DMS 273 treated with DMSO at 0.1 percent for 48 hours (cell line): Measurements from ENCODE around the gene CADPS.

ENCODE experiments used
- DNase-seq: peaks from one replicate; lab custom pipeline; 2025; lab: John Stamatoyannopoulos, UW

The CADPS gene

DNA sequence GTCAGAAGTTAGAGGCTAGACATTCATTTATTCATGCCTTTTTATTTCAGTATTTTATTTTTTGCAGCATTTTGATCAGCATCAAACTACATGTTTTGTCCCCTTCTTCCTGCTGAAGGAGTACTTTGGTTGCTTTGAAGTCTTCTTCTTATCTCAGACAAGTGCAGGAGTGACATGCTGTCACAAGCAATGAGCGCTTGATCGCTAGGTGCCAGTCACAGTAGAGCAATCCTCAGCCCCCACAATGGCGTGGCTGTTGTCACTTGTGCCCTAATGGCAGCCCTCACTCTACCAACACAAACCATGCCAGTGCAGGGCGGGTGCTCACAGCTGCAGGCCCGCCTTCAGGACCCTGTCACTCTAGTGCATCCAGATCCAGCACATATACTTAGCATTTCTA lies 317.2 kb downstream of the CADPS start:
- no peak for DNase-seq

DNA sequence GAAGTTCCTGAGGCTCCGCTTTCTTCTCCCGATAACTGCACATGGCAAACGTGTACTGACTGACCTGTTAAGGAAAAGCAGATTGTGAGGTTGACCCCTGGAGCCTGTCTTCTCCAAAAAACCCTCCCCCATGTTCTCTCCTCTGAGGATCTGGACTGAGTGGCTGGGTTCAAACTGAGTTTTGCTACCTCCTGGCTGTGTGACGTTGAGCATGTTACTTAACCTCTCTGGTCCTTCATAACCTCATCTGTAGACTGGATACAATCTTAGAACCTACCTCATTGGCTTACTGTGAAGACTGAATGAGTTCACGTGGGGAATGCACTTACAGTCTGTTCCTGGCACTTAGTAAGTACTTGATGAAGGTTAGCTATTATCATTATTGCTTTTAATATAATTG lies 317.8 kb downstream of the CADPS start:
- DNase-seq = no peak

DNA sequence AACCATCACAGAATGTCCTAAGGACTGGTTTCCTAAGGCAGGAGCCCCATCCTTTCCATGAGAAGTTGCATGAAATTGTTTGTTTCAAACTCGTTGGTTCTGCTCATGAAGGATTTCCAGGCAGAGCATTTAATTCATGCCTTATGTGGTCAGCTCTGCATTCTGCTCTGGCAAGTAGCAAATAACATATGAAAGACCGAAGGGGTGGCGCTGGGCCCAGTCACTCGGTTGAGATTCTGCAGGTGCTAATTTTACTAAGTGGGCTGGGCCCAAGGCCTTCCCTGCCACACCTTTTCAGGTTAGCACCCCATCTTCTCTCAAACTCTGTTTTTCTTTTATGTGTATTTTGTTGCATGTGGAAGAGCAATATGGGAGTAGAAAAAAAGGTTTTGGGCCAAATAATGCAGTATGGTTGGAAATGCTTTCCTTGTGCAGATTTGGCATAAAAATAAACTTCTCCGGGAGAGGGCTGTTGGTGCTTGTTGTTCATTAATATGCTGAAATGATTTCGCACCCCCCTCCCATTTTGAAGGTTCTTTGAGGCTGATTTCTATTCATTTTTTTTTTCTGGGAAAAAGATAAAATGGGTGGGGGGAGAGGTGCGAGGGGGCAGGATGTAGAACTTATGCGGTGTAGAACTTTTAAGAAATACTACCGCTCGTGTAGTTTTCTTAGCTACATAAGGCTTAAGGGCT lies 318.9 kb downstream of the CADPS start:
- DNase-seq = no peak

DNA sequence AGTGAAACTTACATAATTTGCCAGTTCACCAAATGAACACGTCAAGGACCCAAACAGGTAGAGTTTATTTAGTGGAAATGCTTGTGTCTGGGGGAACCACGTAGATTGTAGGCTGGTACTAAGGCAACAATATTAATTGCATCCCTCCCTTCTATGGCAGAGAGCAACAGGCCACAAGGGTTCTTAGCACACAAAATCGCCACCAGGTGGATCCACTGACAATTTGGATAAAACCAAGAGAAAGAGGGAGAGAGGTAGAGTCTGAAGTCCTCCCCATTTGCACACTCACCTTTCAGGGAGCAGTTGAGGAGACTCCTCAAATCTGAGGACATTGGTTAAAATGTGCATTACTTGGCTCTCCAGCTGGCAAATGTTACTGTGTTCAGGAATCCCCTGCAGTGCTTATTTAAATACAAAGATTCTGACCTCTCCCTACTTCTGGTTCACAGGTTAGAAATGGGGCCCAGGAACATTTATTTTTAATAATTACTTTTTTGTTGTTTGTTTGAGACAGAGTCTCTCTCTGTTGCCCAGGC lies 320.9 kb downstream of the CADPS start:
- no peak for DNase-seq

DNA sequence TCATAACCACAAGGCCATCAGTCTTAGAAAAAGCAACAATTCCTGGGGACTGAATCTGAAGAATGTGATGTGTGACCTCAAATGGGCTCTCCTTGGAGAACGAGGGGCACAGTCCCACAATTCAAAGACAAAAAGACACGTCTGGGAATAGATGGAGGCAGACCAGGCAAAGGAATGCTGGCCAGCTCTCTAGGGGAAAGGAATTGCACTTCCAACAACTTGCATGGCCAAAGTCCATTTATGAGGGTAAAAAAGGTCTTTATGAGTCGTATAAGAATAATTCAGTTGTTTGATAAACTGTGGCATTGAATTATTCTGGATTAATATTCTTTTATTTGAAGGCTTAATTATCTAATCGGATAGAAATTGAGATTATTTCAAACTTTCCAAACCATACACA lies 321.4 kb downstream of the CADPS start:
- no peak for DNase-seq

DNA sequence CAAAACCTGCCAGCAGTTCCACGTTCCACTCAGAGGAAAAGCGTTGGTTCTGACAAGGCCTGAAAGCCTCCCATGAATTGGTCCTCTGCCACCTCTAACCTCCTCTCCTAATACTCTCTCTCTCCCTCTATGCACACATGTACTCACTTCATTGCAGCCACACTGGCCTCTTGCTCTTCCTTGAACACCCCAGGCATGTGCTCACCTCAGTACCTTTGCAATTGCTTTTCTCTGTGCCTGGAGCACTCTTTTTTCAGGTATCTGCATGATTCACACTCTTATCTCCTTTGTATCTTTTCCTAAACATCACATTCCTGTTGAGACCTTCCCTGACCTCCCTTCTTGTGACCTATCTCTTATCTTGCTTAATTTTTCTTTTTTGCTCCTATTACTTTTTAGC lies 323.7 kb downstream of the CADPS start:
- DNase-seq = no peak

DNA sequence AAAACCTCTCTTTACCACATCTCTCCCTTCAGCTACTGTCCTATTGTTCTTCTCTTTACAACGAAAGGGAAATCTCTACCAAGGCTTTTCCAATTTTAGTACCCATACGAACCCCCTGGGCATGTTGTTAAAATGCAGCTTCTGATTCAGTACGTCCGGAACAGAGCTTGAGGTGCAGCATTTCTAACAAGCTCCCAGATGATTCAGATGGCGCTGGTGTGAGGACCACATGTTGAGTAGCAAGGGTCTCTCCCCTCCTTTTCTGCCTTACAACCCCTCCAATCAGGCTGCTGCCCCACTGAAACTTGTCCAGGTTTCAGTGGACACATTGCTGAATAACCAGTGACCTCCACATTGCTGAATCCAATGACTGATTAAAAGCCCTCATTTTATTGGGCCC lies 324.8 kb downstream of the CADPS start:
- DNase-seq = no peak

DNA sequence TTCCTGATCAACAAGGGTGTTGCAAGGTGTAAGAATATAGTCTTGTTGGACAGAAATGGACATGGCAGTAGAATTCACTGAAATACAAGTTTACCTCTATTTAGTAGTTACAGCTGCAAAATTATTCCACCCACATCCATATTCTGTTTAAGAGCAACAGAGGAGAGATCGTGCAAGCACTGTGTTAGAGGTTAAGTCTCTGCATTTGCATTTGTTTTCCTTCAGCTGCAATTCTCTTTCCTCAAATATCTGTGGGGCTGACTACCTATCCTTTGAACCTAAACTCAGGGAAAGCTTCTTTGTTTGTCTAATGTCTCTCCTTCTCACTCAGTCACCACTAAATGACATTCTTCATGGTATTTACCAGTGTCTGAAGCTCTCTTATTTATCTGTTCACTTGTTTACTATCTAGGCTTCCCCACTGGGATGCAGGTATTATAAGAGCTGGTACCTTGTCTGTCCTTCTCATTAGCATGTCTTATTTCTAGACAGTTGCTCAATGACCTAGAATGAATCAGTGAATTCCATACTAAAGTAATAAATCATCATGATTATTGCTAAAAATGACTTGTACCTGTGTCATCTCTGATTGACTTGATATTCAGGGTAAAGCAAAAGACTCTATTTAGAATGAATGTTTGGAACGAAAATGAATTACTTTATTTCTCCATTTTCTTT lies 326.5 kb downstream of the CADPS start:
- DNase-seq = no peak

DNA sequence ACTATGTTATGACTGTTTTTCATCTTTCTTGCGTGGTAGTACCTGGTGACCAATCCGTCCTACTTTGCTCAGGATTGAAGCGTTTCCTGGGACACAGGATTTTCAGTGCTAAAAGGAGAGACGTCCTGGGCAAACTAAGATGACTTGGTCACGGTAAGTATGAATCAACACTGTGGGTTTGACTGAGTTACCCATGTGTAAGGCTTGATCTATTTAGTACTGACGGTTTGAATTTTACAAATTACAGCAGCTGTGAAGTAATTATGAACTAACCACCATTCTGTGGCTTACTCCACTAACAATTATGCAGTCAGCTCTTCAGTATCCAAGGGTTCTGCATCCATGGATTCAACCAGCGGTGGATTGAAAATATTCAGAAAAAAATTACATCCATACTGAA lies 328.9 kb downstream of the CADPS start:
- no peak for DNase-seq

DNA sequence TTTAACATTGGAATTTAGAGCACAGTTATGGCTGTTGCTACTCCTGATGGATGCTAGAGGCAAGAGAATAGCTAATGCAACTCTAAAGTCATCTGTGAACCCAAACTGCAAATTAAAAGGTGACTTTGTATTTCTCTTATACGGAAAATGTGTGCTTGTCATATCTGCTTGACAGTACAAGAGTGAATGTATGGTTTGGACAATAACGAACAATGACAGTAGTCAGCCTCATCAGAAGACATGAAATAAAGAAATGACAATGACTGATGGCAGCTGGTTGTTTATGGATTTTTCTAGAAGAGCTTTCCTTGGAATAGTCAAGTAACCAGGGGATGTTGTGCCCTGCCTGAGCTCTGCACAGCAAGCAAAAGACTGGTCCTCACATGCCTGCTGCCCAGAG lies 333.0 kb downstream of the CADPS start:
- no peak for DNase-seq

DNA sequence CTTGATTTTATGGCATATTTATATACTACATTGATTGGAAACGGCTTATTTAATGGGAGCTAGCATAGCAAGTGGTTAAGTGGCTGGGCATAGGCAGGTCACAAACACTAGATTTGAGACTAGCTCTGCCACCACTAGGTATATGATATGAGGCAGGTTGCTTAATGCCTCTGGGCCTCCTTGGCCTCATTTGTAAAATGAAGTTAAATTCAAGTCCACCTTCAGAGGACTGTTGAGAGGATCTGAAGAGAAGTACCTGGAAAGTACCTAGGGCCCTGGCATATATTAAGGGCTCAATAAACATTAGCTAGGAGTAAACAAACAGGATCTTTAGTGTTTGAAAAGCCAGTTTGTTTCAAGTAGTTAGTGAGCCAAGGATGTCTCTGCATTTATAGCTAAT lies 335.5 kb downstream of the CADPS start:
- DNase-seq = no peak

DNA sequence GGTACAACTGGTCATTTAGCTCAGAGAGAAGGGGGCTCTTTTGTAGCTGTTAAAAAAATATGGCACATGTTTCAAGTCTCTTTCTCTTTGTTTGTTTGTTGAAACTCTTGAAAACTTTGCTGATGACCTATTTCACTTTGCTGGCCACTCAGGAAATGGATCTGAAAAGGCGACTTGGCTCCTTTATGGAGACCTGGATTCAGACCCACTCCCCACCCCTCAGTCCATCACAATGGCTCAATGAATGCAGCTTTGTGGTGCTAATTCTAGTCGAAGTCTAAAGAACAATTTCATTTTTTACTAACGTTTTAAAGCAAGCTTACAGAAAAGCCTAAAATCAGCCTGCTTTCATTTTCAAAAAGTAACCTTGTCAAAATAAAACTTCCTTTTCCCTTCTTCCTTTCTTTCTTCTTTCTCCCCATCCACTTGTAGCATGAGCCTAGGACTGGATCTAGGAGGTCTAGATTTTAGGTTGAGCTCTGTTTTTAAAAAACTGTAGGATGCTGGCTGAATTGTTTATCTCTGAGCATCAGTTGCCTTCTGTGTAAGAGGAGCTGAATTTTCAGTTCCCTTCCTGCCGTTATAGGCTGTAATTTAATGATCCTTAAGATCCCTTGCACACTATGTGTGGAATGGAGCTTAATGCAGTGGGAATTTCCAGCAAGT lies 336.4 kb downstream of the CADPS start:
- DNase-seq = no peak

DNA sequence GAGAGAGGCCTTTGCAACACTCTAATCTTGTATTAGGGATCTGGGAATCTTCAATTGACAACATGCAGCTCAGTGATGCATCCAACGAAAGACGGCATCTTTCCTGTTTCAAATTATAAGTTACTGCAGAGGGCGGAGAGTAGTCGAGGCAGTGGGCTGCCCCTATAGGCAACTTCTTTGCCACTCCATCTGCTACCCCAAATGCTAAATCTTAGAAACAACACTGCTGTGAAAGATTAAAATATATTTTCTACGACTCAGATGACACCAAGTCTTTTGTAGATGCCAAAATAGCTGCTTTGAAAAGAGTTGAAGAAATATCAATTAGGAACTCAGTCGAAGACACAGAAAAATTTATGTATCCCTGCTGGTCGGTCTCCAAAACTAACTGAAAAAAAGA lies 340.9 kb downstream of the CADPS start:
- DNase-seq = no peak

DNA sequence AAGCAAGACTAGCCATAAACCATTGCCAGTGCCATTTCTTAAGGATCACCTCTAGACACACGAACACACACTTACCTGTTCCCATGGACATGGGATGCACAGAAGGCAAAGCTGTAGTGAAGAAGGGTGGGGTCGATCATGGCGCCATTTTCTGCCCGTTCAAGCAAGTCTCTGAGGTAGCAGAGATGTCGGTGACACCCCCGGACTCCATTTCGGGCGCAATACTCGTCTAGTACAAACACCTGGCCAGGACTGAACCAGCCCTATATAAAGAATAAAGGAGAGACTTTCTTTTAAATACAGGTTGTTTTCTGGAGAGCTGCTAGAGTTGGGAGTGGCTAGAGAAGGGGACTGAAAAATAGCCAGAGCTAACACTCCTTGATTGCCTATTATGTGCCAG lies 342.4 kb downstream of the CADPS start:
- DNase-seq = no peak

DNA sequence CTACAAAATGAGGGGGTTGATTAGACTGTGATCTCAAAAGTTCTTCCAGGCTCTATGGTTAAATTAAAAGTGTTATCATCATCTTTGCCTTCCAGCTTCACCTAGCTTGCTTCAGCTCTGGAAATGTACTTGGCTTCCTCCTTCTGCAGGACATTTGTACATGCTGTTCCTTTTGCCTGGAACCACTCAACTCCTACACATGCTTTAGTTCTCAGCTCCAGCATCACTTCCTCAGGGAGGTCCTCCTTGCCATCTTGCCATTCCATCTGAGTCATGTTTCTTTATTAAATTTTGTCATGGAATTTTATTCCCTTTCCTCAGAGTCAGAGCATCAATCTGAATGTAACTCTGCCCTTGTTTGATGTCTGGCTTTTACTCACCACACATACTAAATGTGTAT lies 343.2 kb downstream of the CADPS start:
- no peak for DNase-seq

DNA sequence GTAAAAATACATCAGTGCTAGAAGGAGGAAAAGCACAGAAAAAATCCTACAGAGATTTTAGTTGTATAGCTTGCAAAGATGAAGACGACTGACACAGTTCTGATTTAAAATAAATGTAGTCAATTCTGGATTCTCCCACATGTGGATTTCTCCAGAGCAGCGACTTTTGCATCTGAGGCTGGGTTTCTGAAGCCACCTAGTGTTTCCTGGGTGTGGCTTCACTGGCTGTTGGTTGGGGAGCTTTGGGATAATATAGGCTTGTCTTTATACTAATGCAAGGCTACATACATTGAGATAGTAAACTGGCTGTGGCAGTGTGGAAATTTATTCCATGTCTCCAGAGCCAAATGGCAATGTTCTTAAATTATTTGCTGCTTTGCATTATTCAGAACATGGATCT lies 343.7 kb downstream of the CADPS start:
- DNase-seq = no peak

DNA sequence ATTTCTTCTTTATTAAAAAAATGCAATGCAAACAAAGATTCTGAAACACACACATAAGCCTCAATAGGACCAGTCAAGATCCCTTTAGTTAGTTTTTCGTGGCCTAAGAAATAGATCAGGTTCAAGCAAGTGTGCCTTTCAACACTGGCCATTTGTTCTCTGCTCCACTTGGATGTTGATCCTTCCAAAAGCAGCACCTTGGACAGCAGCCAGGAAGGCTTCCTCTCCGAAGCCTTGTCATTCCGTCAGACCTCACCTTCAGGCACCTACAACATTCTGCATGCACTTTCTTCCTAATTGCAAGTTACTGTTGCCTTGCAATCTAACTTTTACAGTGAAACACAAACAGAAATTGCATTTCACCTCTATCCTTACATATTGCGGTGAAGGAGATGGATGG lies 346.0 kb downstream of the CADPS start:
- no peak for DNase-seq

DNA sequence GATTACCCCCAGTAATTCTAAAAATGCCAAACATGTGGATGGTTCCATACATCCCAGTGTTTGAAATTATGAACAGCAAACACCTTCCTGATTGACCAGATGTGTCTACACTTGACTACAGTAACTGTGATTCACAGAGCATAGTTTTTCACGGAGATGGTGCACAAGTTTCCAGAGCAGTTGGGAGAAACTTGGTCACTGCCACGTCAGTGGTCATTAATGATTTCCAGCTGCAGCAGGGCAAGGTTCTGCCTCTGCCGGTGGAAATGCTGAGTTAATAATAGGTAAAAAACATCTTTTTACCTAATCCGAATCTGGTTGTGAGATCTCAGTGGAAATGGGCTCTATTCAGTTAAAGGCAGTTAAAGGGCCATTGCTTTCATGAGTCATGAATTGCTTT lies 347.7 kb downstream of the CADPS start:
- no peak for DNase-seq

DNA sequence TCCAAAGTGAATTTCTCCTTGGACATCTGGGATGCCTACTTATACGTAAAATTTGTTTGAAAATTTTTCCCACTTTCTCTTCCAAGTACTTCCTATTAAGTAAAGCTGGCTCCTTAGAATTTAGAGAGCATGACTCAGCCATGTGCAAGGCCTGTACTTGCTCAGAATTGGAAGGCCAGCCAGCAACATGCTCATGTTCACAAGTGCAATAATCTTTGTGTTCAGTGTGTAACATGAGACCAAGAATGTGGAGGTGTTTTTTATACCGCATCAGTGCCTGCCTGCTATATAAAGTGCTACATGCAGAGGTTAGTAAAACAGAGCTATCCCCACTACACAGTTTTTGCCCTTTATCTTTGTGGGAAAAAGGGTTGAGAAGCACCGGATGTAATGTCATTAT lies 349.9 kb downstream of the CADPS start:
- DNase-seq = no peak

DNA sequence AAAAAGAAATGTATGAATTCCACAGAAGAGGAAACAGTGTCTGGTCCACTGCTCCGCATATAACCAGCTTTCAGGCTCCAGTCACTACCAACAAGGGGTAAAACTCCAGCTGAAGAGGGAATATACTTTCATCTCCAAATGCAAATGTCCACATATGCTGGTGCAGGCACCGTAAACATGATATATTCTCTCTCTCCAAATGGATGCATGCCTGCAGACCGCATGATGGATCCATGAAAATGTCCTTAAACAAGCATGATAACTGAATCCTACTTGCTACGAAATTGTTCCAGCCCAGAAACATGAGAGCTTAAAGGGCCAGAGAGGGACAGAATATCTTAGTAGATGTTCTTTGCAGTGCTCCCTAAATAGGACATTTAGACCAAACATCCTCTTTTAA lies 351.5 kb downstream of the CADPS start:
- no peak for DNase-seq

DNA sequence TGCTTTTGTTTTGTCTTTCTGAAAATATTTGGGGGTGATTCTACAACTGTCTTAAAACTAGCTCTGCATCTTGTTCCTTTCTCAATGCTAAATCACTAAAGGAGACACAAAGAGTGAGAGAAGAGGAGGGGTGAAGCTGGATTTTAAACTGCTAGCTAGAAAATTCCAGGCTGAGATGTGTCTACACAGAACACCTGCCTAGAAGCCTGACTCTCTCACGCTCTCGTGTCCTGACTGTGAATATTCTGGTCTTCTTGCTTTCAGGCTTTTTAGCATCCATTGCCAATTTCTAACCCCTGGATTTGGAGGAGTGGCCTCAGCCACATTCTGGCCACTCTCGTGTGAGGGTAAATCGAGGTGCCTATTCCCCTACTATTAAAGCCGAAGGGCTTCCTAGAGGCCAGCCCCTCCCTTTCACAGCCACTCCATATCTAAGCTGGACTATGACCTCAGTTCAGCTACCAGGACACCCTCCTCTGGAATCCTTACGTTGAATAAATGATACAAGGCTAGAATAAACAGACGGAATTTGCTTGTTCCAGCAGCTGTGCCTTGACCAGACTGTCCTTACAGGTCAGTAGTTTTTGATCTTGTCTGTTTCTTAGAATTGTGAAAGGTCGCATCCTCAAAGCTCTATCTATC lies 353.6 kb downstream of the CADPS start:
- no peak for DNase-seq

DNA sequence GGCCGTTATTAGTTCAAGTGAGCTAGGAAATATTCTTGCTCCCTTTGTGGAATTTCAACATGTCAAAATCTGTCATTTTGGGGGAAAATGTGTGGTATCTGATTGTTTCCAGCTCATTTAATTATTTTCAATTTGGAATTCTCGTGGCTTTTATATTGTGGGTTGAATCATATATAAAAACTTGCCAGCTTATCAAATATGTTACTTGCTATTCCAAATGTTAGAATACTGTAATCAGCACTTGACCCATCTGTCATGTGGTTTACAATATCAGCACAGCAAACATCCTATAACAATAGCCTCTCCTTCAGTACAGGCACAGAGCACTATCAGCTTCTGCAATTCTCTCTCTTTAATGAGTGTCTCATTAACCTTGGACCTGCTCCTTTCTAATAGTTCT lies 371.7 kb downstream of the CADPS start:
- no peak for DNase-seq
